Left forelimb (tissue), 1 donor: ENCODE data around the gene AUTS2.

ENCODE experiments used
- DNase-seq: peaks from one replicate; pipeline ENCODE4 v3.0.0-alpha.2; 2018; ENCODE audit warnings: low spot score

AUTS2 gene

GRCh38 chr7:70416986-70417655 lies 818.8 kb downstream of the AUTS2 start:
- DNase-seq, result no peak

- no peak for DNase-seq
Measured at GRCh38 chr7:70419526-70420380, 821.5 kb downstream of the AUTS2 start.

GRCh38 chr7:70420381-70420662 lies 822.0 kb downstream of the AUTS2 start:
- DNase-seq, result no peak

GRCh38 chr7:70421319-70421718 lies 823.0 kb downstream of the AUTS2 start:
- no peak for DNase-seq

- no peak for DNase-seq
Measured at GRCh38 chr7:70426249-70426880, 828.1 kb downstream of the AUTS2 start.

GRCh38 chr7:70432567-70433001 lies 834.3 kb downstream of the AUTS2 start:
- no peak for DNase-seq

GRCh38 chr7:70434376-70434775 lies 836.1 kb downstream of the AUTS2 start:
- DNase-seq, result no peak

GRCh38 chr7:70434821-70435220 lies 836.5 kb downstream of the AUTS2 start:
- no peak for DNase-seq

GRCh38 chr7:70435634-70436033 lies 837.4 kb downstream of the AUTS2 start:
- DNase-seq, result no peak

- no peak for DNase-seq
Measured at GRCh38 chr7:70436790-70437350, 838.6 kb downstream of the AUTS2 start.

GRCh38 chr7:70439651-70440050 lies 841.4 kb downstream of the AUTS2 start:
- DNase-seq, result no peak

GRCh38 chr7:70446448-70447143 lies 848.3 kb downstream of the AUTS2 start:
- DNase-seq, result no peak

GRCh38 chr7:70448312-70448906 lies 850.1 kb downstream of the AUTS2 start:
- DNase-seq, result no peak

GRCh38 chr7:70450731-70451130 lies 852.5 kb downstream of the AUTS2 start:
- no peak for DNase-seq

- DNase-seq, result no peak
Measured at GRCh38 chr7:70455925-70456324, 857.6 kb downstream of the AUTS2 start.

- DNase-seq, result no peak
Measured at GRCh38 chr7:70456719-70457118, 858.4 kb downstream of the AUTS2 start.

- no peak for DNase-seq
Measured at GRCh38 chr7:70457482-70457881, 859.2 kb downstream of the AUTS2 start.

GRCh38 chr7:70457883-70458680 lies 859.8 kb downstream of the AUTS2 start:
- no peak for DNase-seq

- DNase-seq, result no peak
Measured at GRCh38 chr7:70458745-70459144, 860.5 kb downstream of the AUTS2 start.

GRCh38 chr7:70459546-70459945 lies 861.3 kb downstream of the AUTS2 start:
- DNase-seq, result no peak

- no peak for DNase-seq
Measured at GRCh38 chr7:70460071-70460470, 861.8 kb downstream of the AUTS2 start.
